Thymus (tissue), 11 donors: ENCODE results near the gene SNAP29. TPM values are rescaled to one million over a fixed set of nuclear protein-coding genes. Genes with fewer than 3 reads are reported as not detected.

Experiments
- DNase-seq, 9 donors: peaks; one replicate each; pipeline ENCODE4 v3.0.0-alpha.2; 2013; ENCODE audit warnings: low spot score in 9 of 9, low read depth in 6 of 9, missing footprints in 1 of 9
- H3K27ac ChIP-seq, 2 donors: one replicate each; pipeline ENCODE4 v1.5.1; 2013; ENCODE audit warnings: control low read depth in 1 of 2, low read depth in 1 of 2, low read length in 1 of 2, mild to moderate bottlenecking in 1 of 2, moderate library complexity in 1 of 2
- H3K27me3 ChIP-seq, 2 donors: one replicate each; pipeline ENCODE4 v1.5.1; 2013; ENCODE audit warnings: low read length in 1 of 2; ENCODE audit not compliant: control insufficient read depth in 2 of 2, insufficient read depth in 1 of 2
- H3K36me3 ChIP-seq, 2 donors: one replicate each; pipeline ENCODE4 v1.5.1; 2013; ENCODE audit warnings: low read length in 1 of 2, mild to moderate bottlenecking in 1 of 2, moderate library complexity in 1 of 2; ENCODE audit not compliant: control insufficient read depth in 2 of 2, insufficient read depth in 2 of 2
- H3K4me1 ChIP-seq, 2 donors: one replicate each; pipeline ENCODE4 v1.5.1; 2013; ENCODE audit warnings: low read length in 2 of 2; ENCODE audit not compliant: control insufficient read depth in 2 of 2, insufficient read depth in 2 of 2
- H3K4me3 ChIP-seq, 2 donors: one replicate each; pipeline ENCODE4 v1.5.1; 2013; ENCODE audit warnings: low read length in 2 of 2, control low read depth in 1 of 2, mild to moderate bottlenecking in 1 of 2
- H3K9me3 ChIP-seq, 2 donors: one replicate each; pipeline ENCODE4 v1.5.1; 2013; ENCODE audit warnings: low read length in 1 of 2, mild to moderate bottlenecking in 1 of 2; ENCODE audit not compliant: control insufficient read depth in 2 of 2, insufficient read depth in 1 of 2
- WGBS: extraction: QIAGEN DNeasy Blood & Tissue Kit; methylation state at CpG from one replicate; pipeline ENCODE4 v1.1.7; 2013; 5-methylcytosine and 5-hydroxymethylcytosine counted together
- polyA plus RNA-seq: library from polyadenylated mRNA; stranded (reverse); fragments of 200-250 nt; gene quantifications from one replicate; pipeline ENCODE4 v1.2.3, GENCODE V29; 2013
- total RNA-seq: library from RNA; stranded (reverse); fragments of 120-200 nt; gene quantifications from one replicate; pipeline ENCODE4 v1.2.4, GENCODE V29; 2013
- donor health status: healthy.

The SNAP29 gene
- total and polyA plus RNA-seq, 2 donors: 13.4 to 19.2 TPM

DNA sequence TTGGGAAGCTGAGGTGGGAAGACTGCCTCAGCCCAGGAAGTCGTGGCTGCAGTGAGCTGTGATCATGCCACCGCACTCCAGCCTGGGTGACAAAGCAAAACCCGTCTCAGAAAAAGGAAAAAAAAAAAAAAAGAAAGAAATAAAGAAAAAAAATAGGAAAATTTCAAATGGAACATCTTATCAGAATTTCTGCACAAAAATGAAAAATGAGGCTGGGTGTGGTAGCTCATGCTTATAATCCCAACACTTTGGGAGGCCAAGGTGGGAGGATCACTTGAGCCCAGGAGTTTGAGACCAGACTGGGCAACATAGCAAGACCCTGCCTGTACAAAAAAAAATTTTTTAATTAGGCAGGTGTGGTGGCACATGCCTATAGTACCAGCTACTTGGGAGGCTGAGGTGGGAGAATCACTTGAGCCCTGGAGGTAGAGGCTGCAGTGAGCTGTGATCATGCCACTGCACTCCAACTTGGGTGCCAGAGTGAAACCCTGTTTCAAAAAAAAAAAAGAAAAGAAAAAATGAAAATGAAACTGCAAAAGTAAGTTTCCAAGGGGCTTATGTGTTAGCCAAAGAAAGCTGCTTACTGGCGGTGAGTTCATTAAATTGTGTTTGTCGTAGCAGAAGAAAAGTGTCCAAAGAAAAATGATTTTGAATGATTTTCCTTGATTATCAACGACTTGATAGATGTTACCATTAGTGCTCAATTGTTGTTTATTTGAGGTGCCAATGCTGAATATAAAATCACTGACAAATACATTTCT, 50.9 kb downstream of the SNAP29 start:
- Histone ChIP-seq H3K27me3 (no peaks in the 10 kb centered on the region), H3K9me3 (no peaks in the 10 kb centered on the region), H3K4me1 (no peaks in the 10 kb centered on the region), H3K36me3 (no peaks in the 10 kb centered on the region), H3K27ac (no peak overlapping the region), H3K4me3 (no peak overlapping the region)
- 50% methylated on average over 6 of the region's 6 CpGs for WGBS
- DNase-seq: no peak

DNA sequence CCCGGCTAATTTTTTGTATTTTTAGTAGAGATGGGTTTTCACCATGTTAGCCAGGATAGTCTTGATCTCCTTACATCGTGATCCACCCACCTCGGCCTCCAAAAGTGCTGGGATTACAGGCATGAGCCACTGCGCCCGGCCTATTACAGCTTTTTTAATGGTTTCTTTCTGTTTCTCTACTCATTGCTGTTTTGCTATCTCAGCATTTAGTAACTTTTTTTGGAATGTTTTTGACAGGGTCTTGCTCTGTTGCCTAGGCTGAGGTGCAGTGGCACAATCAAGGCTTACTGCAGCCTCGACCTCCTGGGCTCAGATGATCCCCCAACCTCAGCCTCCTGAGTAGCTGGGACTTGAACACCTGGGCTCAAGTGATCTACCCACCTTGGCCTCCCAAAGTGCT, 53.7 kb downstream of the SNAP29 start:
- Histone ChIP-seq H3K27me3 (no peaks in the 10 kb centered on the region), H3K9me3 (no peaks in the 10 kb centered on the region), H3K4me3 (no peak overlapping the region), H3K4me1 (peaks cover 2 to 5% of the 10 kb centered on the region in 2 donors), H3K27ac (no peak overlapping the region), H3K36me3 (no peaks in the 10 kb centered on the region)
- DNase-seq: no peak
- 96% methylated on average over 6 of the region's 6 CpGs for WGBS

- no peaks in the 10 kb centered on the region for H3K36me3 ChIP-seq
- H3K27me3 ChIP-seq: no peaks in the 10 kb centered on the region
- DNase-seq: peak; percentile 92 to 99 (median 96)
- no peaks in the 10 kb centered on the region for H3K9me3 ChIP-seq
- H3K4me3 ChIP-seq: peak within 1 kb of the TSS; percentile 75 to 79
- WGBS: under 1% methylated on average over 92 of the region's 92 CpGs
- H3K4me1 ChIP-seq: peaks cover 6 to 25% of the 10 kb centered on the region in 2 donors
- H3K27ac ChIP-seq: peak within 1 kb of the TSS; percentile 81 to 92
Observed at GRCh38 chr22:20916916-20917810, 58.4 kb downstream of the SNAP29 start, which contains the start of gene CRKL. Gene CRKL (plus strand): TSS chr22:20917407. CDS start chr22:20917935, 528 bp downstream.

GRCh38 chr22:20918663-20919218, 59.9 kb downstream of the SNAP29 start:
- peak in 1 of 9 donors; percentile 27 for DNase-seq
- Histone ChIP-seq H3K4me1 (peaks cover 6 to 31% of the 10 kb centered on the region in 2 donors), H3K9me3 (no peaks in the 10 kb centered on the region), H3K27ac (no peak overlapping the region), H3K4me3 (peak overlapping the region; percentile 75 to 79), H3K27me3 (no peaks in the 10 kb centered on the region), H3K36me3 (no peaks in the 10 kb centered on the region)
- WGBS: 2% methylated on average over 19 of the region's 19 CpGs

DNA sequence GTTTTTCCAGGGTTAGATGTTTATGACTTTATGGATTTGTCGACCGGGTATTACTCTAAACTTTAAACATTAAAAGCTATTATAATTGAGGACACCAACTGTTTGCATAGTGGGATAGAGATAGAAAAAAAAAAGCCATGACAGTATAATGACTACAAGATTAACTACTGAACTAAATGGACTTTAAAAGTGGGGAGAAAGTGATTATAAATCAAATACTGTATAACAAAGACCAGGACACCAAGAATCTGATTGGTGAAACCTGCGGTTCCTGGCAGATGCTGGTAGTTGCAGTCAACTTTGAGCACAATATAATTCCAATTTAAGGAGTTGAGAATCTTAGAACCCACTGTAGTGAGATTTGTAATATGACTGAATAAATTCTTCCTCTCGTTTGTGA, 60.9 kb downstream of the SNAP29 start:
- Histone ChIP-seq H3K36me3 (peaks cover 0 to 3% of the 10 kb centered on the region in 2 donors), H3K27me3 (no peaks in the 10 kb centered on the region), H3K9me3 (no peaks in the 10 kb centered on the region), H3K27ac (no peak overlapping the region), H3K4me1 (peaks cover 6 to 34% of the 10 kb centered on the region in 2 donors), H3K4me3 (peak overlapping the region; percentile 75 to 79)
- 34% methylated on average over 4 of the region's 4 CpGs for WGBS
- DNase-seq: no peak

DNA sequence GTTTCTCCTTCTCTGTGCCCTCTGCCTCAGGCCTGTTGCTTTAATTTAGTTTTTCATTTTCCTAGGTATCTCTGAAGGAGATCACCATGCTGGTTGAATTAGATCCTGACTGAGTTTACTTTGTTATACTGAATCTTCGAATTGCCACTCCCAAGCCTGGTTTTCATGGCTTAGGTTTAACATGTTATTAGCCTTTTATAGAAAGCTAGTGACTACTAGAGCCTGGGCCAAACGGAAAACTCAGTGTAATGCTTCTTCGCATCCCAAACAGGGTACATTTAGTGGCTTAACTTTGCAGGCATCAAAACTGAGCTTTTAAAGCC, 62.0 kb downstream of the SNAP29 start:
- H3K27me3 ChIP-seq: no peaks in the 10 kb centered on the region
- H3K36me3 ChIP-seq: peaks cover 0 to 6% of the 10 kb centered on the region in 2 donors
- H3K4me1 ChIP-seq: peaks cover 7 to 36% of the 10 kb centered on the region in 2 donors
- 83% methylated on average over 3 of the region's 3 CpGs for WGBS
- H3K27ac ChIP-seq: no peak overlapping the region
- H3K4me3 ChIP-seq: peak overlapping the region in 1 of 2 donors; percentile 79
- no peaks in the 10 kb centered on the region for H3K9me3 ChIP-seq
- DNase-seq: no peak

- Histone ChIP-seq H3K27me3 (no peaks in the 10 kb centered on the region), H3K4me3 (no peak overlapping the region), H3K27ac (no peak overlapping the region), H3K36me3 (peaks cover 0 to 6% of the 10 kb centered on the region in 2 donors), H3K4me1 (peaks cover 6 to 37% of the 10 kb centered on the region in 2 donors), H3K9me3 (no peaks in the 10 kb centered on the region)
- WGBS: 80% methylated on average over 3 of the region's 3 CpGs
- no peak for DNase-seq
Observed at GRCh38 chr22:20922141-20922751, 63.4 kb downstream of the SNAP29 start.

DNA sequence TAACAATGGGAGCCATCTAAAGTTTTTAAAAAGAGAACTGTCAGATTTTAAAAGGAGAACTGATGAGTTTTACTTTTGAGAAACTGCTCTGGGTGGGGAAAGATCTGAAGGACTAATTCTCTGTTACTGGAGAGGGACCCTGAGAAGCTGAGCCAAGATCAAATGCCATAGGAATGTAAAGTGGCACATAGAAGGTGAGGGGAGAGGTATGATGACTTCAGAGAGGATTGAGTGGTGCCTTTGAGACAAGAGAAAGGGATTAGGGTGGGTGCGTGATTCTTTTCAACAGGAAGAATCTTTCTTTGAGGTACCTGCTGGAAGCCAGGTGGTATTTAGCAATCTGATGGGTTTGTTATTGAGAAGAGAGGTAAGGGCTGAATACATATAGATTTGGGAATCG, 67.4 kb downstream of the SNAP29 start:
- Histone ChIP-seq H3K9me3 (no peaks in the 10 kb centered on the region), H3K36me3 (peaks cover 6 to 12% of the 10 kb centered on the region in 2 donors), H3K27ac (no peak overlapping the region), H3K4me1 (peaks cover 2 to 23% of the 10 kb centered on the region in 2 donors), H3K4me3 (no peak overlapping the region), H3K27me3 (no peaks in the 10 kb centered on the region)
- WGBS: 93% methylated on average over 2 of the region's 2 CpGs
- no peak for DNase-seq
